Stimulated activated CD8-positive, alpha-beta memory T cell treated with anti-CD3 and anti-CD28 coated beads, Interleukin-15, amount 100 ng/mL, for 48 hours (primary cell): ENCODE measurements around the gene PLB1.
"Not testable (repeated sequence)": the region's sequence is repeated elsewhere in the genome, so short reads cannot be mapped to it uniquely, and the experiment has no call there.

Experiments used
- DNase-seq, 2 donors: peaks; one replicate each; pipeline ENCODE4 v3.0.0-alpha.2; 2020; ENCODE audit warnings: low read depth in 2 of 2

Gene PLB1

DNA sequence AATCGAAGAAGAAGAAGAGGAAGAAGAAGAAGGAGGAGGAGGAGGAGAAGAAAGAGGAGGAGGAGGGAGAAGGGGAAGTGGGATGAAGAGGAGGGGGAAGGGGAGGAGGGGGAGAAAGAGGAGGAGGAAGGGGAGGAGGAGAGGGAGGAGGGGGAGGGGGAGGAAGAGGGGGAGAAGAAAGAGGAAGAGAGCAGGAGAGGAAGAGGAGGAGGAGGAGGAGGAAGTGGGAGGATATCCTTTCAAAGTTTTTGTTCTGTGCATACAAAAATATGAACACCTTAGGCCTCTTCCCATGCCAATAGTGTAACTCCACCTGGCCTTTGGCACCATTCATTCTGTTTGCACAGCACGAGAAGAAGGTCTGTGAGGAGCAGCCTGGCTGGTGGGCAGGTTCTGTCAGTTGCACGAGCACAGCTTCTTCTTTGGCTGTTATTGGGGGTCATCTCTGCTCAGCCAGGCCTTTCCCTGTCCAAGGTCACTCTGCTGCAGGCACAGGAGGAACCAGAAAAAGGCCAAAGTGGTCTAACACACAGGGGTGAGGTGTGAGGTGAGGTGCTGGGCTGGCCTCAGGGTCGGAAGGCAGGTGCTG lies 25.8 kb upstream of the PLB1 start:
- DNase-seq = no peak

DNA sequence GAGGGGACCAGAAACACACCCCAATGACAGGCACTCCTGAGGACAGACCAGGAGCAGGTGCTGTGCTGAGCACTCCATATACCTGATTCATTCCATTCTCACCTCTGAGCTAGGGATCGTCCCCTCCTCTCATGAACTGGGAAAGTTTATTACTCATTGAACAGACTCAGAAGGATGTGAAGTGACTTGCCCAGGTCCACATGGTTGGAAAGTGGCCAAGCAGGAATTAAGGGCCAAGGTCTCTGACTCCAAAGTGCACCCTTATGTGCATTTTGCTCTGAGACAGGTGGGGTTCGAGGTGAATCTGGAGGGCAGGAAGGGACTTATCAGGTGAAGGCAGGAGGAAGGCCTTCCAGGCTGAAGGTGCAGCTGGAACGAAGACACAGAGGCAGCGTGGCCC lies 25.1 kb upstream of the PLB1 start:
- no peak for DNase-seq

DNA sequence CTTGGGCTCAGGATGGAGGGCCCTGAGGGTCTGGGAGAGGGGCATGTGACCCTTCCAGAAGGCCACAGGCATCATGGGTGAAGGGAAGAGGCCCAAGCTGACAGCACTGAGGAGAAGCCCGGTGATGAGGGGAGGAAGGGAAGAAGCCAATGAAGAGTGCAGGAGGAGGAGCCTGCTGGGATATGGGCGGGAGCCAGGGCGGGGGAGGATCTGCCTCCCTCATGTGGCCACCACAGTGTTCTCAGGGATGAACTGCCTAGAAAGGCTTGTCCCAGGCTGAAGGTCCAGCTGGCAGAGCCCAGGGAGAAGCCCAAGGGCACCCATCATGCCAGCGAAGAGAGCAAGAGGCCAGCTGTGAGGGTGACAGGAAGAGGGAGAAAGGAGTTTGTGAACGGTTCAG lies 24.6 kb upstream of the PLB1 start:
- no peak for DNase-seq

DNA sequence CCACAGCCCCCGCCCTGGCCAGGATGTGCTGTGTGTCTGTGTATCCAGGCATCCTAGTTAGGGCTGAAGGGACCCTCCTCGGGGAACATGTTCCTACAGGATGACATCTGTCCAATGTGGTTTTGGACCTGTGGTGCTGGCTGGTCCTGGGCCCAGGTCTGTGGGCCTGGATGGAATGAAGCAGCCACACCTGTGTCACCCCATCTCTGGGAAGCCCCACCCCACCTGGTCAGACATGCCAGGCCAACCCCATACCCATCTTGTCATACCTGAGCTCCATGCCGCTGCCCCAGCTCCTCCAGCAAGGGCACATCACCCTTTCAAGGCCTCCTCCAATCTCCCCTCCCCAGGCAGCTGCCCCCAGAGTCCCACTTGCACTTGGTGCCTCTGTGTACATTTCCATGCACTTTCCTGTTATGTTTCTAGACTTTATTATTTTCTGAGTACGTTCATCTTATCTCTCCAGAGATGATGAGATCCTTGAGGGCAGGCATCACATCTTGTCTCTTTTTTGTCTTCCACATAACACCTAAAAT lies 24.1 kb upstream of the PLB1 start:
- no peak for DNase-seq

DNA sequence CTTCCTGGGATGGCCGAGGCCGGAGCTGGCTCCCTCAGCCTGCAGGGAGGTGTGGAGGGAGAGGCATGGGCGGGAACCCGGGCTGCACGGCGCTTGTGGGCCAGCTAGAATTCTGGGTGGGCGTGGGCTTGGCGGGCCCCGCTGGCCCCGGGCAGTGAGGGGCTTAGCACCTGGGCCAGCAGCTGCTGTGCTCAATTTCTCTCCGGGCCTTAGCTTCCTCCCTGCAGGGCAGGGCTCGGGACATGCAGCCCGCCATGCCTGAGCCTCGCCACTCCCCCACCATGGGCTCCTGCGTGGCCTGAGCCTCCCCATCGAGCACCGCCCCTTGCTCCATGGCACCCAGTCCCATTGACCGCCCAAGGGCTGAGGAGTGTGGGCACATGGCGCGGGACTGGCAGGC lies 23.2 kb upstream of the PLB1 start:
- DNase-seq = not testable (repeated sequence)

DNA sequence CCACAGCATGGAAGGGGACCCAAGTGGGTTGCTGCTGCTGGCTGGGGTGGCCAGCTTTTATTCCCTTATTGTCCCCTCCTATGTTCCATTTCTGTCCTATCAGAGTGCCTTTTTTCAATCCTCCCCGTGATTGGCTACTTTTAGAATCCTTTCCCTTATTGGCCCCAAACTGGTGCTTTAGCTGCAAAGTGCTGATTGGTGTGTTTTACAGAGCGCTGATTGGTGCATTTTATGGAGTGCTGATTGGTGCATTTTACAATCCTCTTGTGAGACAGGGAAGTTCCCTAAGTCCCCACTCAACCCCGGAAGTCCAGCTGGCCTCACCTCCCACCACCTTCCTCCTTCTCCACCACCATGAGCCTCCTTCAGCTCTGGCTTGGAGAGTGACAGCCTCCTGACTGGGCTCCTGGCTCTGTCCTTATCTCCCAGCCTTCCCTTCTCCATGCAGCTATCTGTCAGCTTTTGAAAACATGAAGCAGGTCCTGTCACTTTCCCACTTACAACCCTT lies 20.7 kb upstream of the PLB1 start:
- DNase-seq = no peak

DNA sequence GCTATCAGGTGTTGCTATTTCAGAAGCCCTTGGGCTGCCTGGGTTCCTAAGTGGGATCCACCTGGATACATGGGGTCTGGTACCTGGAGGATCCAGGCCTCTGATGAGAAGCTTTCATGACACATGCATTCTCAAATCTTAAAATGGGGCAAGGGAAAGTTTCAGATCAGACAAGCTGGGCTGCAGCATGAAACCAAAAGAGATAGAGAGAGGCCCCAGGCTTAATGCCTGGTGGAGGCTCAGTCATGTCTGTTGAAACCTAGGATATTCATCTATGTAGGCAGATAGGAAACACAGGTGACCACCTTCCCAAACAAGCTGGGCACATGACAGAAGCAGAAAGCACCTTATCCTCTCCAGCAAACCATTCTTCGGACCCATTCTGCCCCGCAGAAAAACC lies 18.8 kb upstream of the PLB1 start:
- DNase-seq = no peak

DNA sequence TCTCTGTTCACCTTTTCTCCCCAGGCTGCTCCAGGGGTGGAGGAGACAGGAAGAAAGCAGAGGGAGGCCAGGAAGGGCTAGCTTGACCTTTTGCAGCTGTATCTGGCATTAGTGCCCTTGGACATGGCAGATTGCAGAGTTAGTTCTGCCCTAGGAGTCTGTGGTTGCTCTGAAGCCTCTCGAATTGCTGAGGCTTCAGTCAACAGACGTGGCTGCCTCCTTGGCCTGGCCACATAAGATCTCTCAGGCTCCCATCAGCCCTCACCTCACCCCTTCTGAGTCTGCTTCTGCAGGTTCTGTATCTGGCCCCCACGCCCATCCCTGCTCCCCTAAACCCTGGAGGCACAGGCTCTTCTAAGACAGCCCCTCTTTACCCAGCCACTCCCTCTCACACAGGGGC lies 18.2 kb upstream of the PLB1 start:
- no peak for DNase-seq

DNA sequence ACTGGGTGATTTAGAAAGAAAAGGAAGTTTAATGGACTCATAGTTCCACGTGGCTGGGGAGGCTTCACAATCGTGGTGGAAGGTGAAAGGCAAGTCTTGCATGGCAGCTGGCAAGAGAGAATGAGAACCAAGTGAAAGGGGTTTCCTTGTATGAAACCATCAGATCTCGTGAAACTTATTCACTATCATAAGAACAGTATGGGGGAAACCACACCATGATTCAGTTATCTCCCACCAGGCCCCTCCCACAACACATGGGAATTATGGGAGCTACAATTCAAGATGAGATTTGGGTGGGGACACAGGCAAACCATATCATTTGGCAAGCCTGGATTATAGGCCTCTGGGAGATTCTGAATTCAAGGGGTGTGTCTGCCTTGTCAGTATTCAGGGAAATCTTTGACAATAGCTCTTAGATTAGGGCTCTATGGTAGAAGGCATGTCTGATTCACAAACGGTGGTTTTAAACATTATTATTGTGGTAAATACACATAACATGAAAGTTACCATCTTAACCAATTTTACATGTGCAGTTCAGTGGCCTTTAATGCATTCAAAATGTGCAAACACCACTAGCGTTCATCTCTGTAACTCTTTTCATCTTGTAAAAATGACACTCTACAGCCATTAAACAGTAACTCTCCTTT lies 15.3 kb upstream of the PLB1 start:
- DNase-seq = peak in 1 of 2 donors; percentile 16

DNA sequence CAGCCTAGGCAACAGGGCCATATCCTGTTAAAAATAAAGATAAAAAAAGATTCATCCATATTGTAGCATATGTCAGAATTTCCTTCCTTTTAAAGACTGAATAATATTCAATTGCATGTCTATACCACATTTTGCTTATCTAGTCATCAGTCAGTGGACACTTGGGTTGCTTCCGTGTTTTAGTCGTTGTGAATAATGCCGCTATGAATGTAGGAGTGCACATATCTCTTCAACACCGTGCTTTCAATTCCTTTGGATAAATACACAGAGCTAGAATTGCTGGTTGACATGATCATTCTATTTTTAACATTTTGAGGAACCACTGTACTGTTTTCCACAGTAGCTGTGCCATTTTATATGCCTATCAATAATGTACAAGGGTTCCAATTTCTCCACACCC lies 14.0 kb upstream of the PLB1 start:
- DNase-seq = no peak

DNA sequence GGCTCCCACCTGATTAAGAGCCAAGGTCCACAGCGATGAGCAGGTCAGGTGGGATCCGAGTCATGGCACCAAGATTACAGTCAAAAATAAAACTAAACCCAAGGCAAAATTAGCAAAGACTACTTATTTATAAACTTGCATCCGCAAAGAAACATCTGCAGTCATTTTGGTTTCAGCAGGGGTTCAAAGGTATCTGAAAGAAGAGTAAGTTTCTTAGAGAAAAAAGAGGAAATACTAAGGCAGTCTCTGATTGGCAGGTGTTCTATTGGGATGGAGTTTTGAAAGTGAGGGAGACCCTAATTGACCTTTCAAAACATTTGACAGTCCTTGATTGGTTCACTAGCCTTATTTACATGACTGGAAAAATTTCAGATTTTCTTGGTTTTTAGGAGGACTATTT lies 11.0 kb upstream of the PLB1 start:
- no peak for DNase-seq

DNA sequence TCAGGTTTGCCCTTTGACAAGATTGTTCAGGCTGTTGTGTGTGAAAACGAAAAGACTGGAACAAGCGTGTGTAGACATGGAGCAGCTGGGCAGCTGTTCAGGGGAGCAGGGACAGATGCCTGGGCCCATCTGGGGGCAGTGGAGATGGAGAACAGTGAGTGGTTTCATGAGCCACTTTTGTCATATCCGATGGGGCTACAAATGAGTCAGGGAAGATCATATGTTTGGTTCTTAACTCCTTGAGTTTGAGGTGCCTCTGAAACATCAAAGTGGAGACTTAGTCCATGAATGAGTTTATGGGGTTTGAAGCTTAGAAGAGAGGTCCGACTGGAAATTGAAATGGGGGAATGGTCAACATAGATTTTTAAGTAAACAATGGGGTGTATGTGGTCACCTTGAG lies 9.3 kb upstream of the PLB1 start:
- no peak for DNase-seq

DNA sequence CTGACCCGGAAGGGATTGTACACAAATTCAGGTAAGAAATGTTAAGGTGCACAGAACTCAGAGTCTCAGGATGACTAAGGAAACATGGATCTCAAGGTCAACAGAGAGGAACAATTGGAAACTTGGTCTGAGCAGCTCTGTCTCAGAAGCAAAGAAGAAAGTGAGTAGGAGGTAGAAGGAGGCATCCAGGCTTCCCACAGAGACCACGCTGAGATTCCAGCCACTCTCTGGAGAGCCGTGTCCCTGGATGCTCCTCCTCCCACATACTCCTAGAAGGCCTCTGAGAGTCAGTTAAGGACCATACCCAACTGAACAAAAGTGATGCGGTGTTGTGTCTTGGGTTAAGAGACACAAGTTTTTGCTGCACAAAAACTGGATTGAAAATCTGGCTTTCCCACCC lies 8.6 kb upstream of the PLB1 start:
- DNase-seq = no peak

DNA sequence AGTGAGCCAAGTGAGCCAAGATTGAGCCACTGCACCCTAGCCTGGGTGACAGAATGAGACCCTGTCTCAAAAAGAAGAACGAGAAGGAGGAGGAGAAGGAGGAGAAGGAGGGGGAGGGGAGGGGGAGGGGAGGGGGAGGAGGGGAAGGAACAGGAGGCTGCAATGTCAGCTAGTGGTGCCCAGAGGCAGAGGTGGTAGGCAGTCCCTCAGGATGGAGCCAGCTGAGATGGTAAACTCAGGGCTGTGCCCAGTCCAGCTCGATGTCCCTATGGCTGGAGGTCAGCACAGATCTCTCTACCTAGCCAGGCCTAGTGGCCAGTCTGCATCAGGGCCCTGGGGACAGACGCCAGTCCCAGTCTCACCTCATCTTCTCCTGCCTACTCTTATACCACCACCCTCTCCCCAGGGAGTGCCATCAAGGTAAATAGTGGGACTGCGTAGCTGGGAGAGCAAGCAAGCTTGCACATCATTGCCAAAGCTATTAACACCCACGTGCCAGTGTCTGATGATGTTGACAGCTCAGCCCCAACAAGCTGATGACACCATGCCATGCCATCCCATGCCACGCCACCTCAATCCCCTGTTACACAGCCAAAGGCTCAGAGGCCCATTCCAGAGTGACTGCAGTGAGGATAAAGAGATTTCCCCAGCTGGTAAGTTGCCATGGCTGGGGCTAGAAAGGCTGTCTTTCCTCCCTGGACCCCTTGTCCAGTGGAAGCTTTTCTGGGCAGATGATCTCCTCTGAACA lies 7.6 kb upstream of the PLB1 start:
- DNase-seq = no peak

DNA sequence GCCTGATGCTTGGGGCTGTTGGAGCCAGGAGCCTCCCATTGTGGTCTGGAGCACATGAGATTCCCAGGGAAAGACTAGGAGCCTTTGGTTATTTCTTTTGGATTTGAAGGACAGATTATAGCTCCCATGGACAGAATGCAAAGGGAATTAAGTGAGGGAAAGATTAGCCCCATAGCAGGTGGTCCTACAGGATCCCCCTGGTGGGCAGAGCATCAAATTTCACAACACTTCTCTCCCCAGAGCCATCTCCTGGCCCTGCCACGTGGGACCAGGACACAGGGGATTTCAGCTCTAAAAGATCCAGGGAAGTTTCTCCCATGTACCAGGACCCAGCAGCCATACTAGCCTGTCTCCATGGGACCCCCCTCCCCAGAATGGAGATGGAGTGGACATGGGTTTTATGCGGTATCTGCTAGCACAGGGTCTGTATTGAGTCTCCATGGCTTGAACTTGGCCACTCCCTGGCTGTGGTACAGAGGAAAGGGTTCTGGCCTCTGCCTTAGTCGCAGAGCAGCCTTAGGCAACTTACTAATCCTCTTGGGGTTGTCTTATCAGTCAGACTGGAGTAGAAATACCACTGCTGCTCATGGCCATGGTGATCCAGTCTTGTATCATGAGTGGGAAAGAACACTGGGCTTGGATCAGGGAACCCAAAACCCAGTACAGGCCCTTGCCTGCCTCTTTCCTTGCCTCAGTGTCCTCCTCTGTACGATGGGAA lies 6.8 kb upstream of the PLB1 start:
- DNase-seq = no peak

DNA sequence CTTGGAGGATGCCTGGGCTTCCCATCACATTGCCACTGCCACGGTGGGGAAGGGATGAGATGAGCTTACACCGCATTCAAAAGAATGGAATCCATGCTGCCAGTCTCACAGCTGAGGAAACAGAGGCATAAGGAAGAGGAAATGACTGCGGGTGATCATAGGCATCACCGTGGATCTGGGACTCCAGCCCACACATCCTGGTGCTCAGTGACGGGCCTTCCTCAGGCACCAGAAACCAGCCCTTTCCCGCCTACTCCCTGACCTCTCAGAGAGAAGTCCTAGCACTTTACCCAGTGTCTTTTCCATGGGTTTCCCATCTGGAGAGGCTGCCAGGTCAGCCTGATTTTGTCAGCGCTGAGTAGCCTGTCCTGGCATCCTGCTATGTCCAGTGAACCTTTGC lies 5.3 kb upstream of the PLB1 start:
- DNase-seq = no peak

DNA sequence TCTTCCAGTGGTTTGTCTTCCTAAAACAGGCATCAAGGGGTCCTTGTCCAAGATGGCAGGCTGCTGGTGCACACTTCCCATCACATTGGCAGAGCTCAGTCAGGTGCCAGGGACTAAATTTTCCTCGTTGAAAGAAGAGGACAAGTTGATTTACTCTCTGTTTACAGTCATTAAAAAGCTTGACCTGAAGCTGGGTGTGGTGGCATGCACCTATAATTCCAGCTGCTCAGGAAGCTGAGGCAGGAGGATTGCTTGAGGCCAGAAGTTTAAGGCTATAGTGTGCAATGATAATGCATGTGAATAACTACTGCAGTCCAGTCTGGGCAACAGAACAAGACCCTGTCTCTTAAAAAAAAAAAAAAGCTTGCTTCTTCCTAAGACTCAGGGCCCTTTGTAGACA lies 3.6 kb upstream of the PLB1 start:
- DNase-seq = no peak

DNA sequence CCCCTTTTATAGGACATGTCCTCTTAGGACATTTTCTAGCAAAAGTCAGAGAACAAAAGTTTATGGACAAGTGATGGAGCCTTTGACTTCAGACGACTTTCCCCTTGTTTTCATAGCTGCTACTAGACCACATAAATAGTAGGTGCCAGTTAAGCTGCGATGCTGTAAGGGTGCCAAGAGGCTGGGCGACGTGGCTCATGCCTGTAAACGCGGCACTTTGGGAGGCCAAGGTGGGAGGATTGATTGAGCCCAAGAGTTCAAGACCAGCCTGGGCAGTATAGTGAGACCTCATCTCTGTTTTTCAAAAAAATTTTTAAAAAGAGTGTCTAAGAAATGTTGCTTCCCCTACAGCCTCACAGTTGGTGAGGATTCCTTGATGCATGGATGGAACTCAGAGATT lies 2.2 kb upstream of the PLB1 start:
- no peak for DNase-seq

DNA sequence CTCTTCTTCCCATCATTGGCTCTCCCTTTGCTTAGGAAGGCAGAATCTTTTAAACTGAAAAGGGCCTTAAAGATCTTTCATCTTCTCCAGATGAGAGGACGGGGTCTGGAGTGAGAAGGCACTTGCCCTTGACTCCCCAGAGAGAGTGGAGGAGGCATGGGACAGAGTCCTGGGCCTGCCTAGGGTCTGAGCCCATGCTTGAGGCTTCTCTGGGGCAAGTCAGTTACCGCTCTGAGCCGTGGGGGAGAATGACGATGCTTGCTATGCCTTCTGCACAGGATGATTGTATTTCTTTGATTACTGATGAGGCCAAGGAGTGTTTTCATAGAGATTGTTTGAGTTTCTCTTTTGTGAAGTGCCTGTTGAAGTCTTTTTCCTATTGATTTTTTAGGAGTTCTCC lies 921 bp downstream of the PLB1 start:
- no peak for DNase-seq

DNA sequence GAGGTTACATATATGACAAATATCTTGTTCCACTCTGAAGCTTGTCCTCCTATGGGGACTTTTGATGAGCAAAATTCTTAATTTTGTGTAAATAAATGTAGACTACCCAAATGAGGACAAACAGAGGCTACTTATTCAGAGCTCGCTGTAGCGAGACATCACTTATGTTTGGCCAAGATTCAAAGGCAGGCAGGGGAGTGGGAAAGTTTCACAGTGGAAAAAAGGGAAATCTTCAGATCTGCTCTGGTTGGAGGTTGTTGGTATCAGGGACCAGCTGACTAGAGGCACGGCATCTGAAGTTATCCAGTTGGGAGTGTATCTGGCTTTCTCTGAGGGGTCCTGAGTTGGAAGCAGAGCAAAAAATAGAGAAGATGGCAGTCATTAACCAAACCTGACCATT lies 1.3 kb downstream of the PLB1 start:
- DNase-seq = no peak

DNA sequence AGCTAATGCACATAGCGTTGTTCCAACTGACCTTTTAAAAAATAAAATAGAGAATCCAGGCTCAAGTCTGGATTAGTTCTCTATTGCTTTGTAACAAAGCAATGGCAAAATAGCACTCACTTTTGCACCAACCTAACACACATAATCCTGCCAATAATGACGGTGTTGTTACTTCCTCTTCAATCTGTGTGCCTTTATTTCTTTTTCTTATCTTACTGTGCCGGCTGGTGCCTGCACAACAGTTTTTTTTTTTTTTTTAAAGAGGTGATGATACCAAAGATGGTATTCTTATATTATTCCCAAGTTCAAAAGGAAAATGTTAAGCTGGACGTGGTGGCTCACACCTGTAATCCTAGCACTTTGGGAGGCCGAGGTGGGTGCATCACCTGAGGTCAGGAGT lies 3.4 kb downstream of the PLB1 start:
- no peak for DNase-seq

DNA sequence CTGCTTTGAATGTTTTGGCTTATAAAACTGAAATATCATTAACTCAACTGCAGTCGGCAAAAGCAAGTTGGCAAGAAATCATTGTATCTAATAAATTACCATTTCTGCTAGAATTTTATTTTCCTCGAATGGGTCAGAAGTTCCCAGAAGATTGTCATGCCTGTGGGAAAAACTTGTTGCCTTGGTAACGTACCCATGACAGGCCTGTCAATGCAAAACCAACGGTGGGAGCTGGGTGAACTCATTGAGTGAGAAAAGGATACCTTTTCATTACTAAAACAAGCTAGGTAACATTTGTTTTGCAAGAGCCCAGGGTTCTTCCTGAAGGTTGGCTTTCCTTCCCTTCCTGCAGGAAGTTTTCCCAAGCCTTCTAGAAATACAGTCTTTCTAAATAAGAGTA lies 9.5 kb downstream of the PLB1 start:
- no peak for DNase-seq
